Glomerular endothelial cell (primary cell): ENCODE measurements around the gene SHKBP1. TPM values are rescaled to one million over a fixed set of nuclear protein-coding genes. Genes with fewer than 3 reads are reported as not detected.
"Not testable (repeated sequence)": the region's sequence is repeated elsewhere in the genome, so short reads cannot be mapped to it uniquely, and the experiment has no call there.

ENCODE experiments used
- DNase-seq: peaks from one replicate; pipeline ENCODE4 v3.0.0-alpha.2; 2011; ENCODE audit warnings: low read depth, low spot score; ENCODE audit errors: extremely low read depth
- total RNA-seq: library from RNA; depleted of rRNA; stranded (reverse); fragments of >200 nt; gene quantifications from 2 replicates; pipeline ENCODE4 v1.2.3, GENCODE V29; 2015

SHKBP1 gene
- total RNA-seq, 1 donor from 2014 or later = 91.4 TPM

DNA sequence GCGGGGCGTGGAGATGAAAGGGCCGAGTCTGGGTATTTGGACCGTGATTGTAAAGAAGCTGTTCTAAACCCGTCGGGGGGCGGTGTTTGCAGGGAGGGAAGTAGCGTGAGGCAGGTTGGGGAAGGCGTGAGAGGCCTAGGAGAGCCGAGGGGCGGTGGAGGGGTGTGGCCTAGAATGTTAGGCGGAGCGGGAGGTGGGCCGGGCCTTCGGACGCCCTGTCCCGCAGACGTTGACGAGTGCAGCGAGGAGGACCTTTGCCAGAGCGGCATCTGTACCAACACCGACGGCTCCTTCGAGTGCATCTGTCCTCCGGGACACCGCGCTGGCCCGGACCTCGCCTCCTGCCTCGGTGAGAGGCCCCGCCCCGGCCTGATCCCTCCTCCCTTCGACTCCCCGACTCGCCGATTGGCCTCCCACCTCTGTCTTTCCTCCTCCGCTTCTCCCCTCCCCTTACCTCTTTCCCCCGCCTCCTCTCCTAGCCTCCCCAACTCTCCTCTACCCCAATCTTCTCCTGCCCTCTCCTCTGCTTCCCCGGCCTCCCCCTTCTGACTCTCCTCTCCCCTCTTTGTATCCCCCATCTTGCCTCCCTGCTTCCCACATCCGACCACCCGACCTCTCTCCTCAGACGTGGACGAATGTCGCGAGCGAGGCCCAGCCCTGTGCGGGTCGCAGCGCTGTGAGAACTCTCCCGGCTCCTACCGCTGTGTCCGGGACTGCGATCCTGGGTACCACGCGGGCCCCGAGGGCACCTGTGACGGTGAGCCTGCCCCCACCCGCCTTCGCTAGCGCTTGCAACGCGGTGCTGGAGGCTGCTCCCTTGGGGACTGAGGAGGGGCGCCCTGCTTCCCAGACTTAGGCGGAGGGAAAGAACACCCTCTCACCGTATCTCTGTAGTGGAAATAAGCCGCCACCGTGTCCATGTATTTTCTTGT lies 37.3 kb downstream of the SHKBP1 start:
- no peak for DNase-seq

GRCh38 chr19:40614622-40615411 lies 38.1 kb downstream of the SHKBP1 start:
- no peak for DNase-seq

DNA sequence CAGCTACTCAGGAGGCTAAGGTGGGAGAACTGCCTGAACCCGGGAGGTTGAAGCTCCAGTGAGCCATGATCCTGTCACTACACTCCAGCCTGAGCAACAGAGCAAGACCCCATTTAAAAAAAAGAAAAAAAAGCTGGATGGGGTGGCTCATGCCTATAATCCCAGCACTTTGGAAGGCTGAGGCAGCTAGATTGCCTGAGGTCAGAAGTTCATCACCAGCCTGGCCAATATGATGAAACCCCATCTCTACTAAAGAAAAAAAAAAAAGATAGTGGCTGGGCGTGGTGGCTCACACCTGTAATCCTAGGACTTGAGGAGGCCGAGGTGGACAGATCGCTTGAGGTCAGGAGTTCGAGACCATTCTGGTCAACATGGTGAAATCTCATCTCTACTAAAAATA lies 39.5 kb downstream of the SHKBP1 start:
- DNase-seq = no peak

DNA sequence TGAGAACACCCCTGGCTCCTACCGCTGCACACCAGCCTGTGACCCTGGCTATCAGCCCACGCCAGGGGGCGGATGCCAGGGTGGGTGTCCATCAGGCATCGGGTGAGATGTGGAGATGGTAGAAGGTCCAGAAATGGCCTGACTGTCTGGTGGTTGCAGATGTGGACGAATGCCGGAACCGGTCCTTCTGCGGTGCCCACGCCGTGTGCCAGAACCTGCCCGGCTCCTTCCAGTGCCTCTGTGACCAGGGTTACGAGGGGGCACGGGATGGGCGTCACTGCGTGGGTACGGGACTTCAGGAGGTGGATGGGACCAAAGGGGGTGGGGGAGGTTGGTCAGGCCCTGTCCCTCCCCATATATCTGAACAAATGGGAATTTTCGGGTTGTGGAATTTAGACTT lies 40.3 kb downstream of the SHKBP1 start:
- no peak for DNase-seq

GRCh38 chr19:40617961-40618360 lies 41.3 kb downstream of the SHKBP1 start:
- DNase-seq = no peak

GRCh38 chr19:40619333-40620160 lies 42.9 kb downstream of the SHKBP1 start:
- DNase-seq = no peak

DNA sequence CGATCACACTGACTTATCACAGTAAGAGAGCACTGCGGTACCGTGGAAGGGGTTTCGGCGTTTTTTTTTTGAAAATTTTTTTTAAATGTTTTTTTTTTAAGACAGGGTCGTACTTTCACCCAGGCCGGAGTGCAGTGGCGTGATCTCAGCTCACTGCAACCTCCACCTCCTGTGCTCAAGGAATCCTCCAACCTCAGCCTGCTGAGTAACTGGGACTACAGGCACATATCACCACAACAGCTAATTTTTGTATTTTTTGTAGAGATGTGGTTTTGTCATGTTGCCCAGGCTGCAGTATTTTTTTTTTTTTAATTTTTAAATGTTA lies 43.5 kb downstream of the SHKBP1 start:
- no peak for DNase-seq

- no peak for DNase-seq
Measured at GRCh38 chr19:40621283-40621682, 44.6 kb downstream of the SHKBP1 start.

DNA sequence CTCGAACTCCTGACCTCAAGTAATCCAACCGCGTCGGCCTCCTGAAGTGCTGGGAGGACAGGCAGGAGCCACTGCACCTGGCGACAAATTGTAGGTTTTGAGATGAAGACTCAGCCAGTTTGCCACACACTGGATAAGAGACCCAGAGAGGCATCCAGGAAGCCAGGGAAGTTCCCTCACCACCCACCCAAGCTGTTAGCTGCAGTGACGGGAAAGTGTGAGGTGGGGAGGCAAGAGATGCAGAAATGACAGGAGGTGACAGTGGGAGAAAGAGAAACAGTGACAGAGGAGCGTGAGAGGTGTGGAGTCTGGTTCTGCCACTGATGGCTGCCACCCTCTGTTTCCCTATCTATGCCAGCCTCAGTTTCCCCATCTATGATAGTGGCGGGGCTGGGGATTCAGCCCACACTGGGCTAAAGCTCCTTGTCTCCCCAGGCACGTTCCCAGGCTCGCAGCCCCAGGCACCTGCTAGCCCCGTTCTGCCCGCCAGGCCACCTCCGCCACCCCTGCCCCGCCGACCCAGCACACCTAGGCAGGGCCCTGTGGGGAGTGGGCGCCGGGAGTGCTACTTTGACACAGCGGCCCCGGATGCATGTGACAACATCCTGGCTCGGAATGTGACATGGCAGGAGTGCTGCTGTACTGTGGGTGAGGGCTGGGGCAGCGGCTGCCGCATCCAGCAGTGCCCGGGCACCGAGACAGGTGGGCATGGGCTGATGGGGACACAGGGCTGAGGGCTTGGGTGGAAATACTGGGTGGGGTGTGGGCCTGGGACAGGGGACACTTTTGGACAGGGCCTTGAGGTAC lies 45.5 kb downstream of the SHKBP1 start:
- no peak for DNase-seq

- no peak for DNase-seq
Measured at GRCh38 chr19:40622773-40623075, 46.1 kb downstream of the SHKBP1 start.

- DNase-seq = no peak
Measured at GRCh38 chr19:40623403-40624251, 47.0 kb downstream of the SHKBP1 start.

DNA sequence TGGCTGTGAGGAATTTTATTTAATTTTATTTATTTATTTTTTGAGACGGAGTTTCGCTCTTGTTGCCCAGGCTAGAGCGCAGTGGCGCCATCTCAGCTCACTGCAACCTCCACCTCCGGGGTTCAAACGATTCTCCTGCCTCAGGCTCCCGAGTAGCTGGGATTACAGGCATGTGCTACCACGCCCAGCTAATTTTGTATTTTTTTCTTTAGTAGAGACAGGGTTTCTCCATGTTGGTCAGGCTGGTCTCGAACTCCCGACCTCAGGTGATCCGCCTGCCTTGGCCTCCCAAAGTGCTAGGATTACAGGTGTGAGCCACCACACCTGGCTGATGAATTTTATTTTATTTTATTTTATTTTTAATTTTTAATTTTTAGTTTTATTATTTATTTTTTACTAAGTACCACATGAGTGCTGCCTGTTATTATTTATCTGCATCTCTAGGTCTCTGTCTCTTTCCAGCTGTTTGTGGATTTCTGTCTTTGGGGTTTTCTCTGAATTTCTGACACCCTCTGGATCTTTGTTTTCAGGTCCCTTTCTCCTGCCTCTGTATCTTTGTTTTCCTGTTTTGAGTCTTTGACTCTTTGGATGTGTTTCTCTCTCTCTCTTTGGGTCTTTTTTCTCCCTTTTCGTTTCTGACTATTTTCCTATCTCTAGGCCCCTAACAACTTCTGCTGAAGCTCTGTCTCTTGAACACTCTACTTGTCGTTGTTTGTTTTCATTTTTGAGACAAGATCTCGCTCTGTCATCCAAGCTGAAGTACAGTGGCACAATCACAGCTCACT lies 47.9 kb downstream of the SHKBP1 start:
- not testable (repeated sequence) for DNase-seq

DNA sequence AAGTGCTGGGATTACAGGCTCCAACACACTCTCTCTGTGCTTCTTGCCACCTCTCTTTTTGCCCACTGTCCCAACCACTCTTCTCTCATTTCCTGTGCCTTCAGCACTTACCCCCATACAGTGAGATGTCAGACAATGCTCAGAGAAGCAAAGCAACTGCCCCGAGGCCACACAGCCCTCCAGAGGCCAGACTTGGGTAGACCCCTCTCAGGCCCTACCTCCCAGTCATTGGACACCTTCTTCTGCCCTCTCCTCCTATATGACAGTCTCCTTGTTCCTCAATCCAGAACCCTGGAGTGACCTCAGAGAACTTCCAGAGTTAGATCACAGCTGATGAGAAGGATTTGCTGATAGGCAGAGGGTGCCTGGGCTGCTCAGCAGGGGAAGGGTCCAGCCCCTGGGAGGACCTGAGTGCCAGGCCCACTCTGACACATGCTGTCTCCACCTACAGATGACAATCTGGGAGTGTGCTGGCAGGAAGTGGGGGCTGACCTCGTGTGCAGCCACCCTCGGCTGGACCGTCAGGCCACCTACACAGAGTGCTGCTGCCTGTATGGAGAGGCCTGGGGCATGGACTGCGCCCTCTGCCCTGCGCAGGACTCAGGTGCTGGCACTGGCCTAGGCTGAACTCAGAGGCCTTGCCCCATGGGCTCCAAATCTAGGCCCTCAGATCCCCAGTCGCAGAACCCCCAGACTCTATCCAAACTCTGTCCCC lies 48.9 kb downstream of the SHKBP1 start:
- DNase-seq = no peak

- DNase-seq = no peak
Measured at GRCh38 chr19:40626918-40627317, 50.2 kb downstream of the SHKBP1 start.

DNA sequence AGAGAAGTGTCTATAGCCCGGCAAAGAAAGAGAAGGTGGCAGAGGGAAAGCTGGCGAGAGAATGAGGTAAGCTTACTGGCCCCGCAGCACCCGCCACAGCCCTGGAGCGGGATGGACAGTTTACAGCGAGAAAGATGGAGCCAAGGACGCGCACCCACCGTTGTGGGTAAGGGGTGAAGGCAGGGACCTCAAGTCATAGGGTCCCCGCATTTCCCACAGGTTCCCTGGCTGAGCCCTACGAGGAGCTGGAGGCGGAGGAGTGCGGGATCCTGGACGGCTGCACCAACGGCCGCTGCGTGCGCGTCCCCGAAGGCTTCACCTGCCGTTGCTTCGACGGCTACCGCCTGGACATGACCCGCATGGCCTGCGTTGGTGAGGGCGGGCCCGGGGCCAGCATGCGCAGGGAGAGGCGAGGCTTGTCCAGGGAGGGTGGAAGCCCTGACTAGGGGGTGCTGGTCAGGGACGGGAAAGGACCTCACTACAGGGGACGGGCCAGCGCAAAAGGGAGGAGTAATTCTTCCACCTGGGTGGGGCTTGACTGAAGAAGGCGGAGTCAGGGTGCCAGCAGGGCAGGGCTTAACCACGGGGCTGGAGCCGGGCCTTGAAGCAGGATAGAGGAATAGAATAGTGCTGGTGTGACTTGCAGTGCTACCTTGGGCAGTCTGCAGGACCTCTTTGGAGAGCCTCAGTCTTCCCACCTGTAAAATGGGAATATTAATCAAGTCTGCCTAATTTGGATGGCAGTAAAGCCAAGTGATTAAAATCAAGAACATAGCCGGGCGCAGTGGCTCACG lies 51.0 kb downstream of the SHKBP1 start:
- DNase-seq = no peak

DNA sequence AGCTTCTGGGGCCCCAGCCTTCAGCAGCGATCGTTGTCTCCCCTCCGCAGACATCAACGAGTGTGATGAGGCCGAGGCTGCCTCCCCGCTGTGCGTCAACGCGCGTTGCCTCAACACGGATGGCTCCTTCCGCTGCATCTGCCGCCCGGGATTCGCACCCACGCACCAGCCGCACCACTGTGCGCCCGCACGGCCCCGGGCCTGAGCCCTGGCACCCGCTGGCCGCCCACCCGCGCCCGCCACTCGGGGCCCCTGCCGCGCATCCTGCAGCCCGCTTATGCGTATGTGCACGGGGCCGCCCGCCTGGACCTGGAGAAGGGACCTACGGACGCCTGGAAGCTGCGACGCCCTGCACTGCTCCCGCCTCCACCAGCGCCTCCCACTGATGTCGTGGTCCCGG lies 52.7 kb downstream of the SHKBP1 start:
- no peak for DNase-seq

GRCh38 chr19:40630571-40631160 lies 54.0 kb downstream of the SHKBP1 start:
- no peak for DNase-seq
